Stimulated activated CD4-positive, alpha-beta T cell treated with anti-CD3 and anti-CD28 coated beads, Interleukin-15, amount 100 ng/mL, for 24 hours (primary cell): ENCODE results near the gene SUGP2.
"Not testable (repeated sequence)": the region's sequence is repeated elsewhere in the genome, so short reads cannot be mapped to it uniquely, and the experiment has no call there.

Experiments used
- DNase-seq: peaks from one replicate; pipeline ENCODE4 v3.0.0-alpha.2; 2020

Gene SUGP2

DNA sequence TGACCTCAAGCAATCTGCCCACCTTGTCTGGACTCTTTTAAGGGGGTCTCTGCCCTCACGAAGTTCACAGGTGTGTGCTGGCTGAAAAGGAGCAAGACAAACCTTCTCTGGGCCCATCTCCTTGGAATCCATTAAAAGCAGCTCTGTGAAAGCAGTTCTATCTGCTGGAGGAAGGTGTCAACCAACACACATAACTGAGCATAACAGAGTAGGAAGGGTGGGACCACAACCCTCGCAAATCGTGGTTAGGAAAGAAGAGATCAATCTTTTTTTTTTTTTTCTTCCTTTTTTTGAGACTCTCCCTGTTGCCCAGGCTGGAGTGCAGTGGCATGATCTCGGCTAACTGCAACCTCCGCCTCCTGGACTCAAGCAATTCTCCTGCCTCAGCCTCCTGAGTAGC, 1.4 kb downstream of the SUGP2 start:
- DNase-seq, result no peak

DNA sequence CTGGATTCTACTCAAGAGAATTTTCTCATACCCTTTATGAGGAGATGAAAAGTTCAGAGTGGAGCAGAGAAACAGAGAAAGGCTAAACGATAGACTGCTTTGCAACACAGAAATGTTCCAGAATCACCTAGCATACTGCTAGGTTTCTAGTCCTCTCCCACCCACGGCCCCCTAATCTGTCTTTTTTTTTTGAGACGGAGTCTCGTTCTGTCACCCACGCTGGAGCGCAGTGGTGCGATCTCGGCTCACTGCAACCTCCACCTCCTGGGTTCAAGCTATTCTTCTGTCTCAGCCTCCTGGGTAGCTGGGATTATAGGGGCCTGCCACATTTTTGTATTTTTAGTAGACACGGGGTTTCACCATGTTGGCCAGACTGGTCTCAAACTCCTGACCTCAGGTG, 4.8 kb downstream of the SUGP2 start:
- DNase-seq, result no peak

DNA sequence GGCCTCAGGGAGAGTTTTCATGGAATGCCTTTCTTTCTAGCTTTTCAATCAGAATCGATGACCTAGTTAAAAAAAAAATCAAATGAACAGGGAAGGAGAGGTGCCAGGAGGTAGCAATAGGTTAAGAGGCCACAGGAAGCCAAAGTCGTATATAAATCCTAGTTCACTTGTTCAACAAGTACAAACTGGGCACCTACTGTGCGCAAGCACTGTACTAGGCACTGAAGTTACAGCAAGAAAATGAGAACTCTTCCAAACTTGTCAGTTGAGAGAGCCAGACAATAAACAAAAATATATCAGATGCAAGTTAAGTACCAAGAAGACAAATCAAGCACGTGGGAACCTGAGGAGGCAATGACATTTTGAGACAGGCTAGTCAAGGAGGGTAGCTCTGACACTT, 6.1 kb downstream of the SUGP2 start:
- DNase-seq, result no peak

DNA sequence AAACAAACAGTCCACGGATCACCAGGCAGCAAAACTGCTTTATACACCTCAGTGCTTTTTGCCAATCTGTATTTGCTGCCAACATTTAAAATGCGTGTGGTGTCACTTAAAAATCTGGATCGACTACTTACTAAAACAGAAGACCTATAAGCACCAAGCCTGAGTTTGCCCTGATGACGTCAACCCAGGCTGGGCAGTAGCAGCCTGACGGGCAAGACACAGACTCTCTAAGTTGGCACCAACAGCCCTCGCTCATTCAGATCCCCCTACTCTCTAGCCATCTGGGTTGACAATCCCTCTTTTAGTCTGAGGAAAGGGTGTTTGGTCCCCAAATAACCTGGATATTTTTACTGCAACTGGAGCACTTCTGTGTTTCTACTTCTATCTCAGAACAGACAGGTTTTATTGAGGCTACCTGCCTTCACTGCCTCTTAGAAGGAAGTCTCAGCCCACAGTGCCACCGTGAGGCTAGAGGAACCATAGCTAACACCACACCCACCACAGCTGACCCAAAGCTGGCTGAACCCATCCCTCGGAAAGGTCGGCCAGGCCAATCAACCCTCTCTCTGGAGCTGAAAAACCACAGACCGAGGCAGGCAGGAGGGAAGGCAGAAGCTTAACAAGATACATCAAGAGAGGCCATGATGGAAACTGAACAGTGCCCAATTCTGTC, 6.9 kb downstream of the SUGP2 start:
- no peak for DNase-seq

DNA sequence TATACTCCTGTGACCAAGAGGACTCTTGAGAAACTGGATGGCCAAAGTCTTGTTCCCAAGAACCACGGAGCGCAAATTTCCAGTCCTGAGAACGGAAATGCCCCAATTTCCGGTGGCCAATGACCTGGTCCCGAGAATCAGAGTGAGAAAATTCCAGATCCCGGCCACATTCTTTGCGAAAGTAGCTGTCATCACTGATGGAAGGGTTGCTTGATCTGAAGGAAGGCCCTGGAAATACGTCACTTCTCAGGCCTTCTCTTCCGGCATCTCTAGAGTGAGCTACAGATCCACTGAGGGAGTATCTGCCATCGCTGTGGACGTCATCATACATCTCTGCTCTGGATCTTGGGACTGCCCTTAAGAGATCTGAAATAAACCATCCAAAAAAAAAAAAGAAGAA, 7.5 kb downstream of the SUGP2 start:
- no peak for DNase-seq

DNA sequence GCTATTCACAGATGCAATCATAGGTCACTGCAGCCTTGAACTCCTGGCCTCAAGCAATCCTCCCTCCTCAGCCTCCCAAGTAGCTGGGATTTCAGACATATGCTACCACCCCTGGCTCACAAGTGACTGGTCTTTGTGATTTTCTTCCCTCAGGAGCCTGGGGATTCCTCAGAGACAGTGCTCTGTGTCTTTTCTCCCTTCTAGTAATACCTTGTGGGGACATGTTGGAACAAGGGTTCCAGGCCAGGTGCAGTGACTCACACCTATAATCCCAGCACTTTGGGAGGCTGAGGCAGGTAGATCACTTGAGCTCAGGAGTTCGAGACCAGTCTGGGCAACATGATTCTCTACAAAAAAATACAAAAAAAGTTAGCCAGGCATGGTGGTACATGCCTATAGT, 9.9 kb downstream of the SUGP2 start:
- DNase-seq, result not testable (repeated sequence)

DNA sequence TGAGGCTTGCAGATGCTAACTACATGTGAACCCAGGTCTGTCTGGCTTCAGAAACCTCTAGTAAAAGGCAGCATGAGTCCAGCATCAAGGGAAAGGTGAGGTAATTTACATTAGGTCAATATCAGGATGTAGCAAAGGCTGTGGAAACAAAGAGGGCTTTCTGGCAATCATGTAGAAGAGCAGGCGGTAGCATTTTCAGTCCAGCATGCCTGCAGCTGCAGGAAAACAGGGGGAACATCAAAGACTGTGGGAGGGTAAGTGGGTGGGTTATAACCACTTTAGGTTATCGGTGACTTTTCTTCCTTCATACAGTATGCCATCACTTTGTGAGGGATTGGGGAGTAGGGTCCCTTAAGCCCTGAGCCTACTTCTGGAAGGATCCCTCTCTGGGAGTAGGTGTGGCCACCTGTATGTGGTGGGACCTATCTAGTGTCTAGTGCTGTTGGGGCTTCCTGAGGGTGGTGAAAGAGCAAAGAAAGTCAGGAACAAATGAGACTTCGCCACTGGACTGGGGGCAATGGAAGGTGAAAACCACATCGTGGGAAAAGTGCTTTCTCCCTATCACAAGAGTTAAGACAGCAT, 10.8 kb downstream of the SUGP2 start:
- no peak for DNase-seq

DNA sequence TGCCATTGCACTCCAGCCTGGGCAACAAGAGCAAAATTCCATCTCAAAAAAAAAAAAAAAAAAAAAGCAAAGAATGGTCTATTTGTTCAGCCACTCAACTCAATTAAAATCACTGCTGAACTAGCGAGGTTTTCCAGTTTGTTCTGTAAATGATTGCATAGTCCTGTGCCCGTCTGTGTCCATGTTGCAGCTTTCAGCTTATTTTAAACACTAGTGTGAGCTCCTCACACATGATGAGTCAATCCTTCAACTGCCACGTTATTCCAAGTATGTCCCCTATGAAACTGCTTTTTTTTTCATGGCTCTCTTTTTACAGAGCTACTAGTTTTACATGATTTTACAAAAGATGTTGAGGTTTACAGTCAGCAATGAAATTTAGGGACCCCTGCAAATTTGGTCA, 12.2 kb downstream of the SUGP2 start:
- no peak for DNase-seq

DNA sequence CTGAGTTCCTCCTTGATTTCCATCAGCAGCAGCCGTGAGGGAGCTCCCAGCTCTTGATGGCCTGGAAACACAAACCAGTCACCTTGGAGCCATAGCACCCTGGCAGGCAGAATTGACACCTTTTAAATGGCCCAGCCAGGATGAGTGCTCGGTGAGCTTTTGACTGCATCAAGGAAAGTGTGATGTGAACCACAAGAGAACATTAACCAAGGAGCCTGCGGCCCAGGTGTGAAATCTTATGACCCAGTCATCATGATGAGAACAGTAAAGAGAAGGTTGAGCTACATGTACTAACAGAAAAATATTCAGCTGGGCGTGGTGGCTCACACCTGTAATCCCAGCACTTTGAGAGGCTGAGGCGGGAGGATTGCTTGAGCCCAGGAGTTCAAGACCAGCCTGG, 22.8 kb downstream of the SUGP2 start:
- no peak for DNase-seq

DNA sequence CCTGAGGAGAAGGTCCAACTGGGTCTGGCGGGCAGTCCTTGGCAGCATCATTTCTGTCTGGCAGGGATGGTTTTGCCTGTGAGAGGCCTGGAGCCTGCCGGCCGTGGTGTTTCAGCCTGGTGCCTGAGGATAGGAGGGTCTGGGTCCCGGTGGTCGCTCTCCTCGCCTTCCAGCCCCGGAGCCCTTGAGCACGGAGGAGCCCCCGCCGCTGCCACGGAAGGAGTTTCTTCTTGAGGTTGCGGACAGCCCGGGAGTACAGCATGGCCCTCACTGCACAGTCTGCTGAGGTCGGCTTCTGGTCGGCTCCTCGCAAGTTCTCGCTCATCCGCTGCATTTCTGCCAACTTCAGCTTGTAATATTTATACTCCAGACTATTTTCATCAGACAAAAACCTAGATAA, 23.4 kb downstream of the SUGP2 start:
- DNase-seq, result no peak

DNA sequence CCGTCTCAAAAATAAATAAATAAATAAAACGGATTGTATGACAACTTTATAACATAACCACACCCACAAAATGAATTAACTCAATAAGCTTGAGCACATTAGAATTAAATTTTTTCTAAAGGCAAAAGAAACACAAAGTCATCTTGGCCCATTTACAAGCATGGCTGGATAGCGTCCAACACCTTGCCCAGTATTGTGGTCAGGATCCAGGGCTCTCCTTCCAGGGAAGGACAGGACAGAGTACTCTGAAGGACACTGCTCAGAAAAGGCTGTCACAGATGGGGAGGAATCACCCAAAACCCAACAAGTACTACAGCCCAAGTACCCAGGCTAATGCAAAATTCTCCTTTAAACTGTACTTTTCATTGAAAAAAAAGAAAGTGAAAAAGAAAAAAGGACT, 27.1 kb downstream of the SUGP2 start:
- no peak for DNase-seq

DNA sequence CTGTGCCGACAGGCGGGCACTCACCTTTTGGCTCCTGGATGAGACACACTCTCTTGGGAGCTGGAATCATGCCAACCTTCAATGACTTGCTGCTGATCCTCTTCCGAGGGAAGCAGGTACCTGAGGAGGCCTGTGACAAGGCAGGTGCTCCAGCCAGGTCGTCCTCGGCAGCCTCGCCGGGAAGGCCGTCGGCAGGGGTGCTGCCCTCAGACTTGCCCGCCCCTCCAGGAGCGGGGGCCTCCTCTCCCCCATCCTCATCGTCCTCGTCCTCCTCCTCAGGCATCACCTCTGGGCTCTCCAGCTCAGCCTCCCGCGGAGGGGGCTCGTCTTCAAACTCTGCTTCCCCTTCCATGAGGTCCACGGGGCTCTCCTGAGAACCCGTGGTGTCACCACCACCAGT, 29.2 kb downstream of the SUGP2 start:
- DNase-seq, result no peak

DNA sequence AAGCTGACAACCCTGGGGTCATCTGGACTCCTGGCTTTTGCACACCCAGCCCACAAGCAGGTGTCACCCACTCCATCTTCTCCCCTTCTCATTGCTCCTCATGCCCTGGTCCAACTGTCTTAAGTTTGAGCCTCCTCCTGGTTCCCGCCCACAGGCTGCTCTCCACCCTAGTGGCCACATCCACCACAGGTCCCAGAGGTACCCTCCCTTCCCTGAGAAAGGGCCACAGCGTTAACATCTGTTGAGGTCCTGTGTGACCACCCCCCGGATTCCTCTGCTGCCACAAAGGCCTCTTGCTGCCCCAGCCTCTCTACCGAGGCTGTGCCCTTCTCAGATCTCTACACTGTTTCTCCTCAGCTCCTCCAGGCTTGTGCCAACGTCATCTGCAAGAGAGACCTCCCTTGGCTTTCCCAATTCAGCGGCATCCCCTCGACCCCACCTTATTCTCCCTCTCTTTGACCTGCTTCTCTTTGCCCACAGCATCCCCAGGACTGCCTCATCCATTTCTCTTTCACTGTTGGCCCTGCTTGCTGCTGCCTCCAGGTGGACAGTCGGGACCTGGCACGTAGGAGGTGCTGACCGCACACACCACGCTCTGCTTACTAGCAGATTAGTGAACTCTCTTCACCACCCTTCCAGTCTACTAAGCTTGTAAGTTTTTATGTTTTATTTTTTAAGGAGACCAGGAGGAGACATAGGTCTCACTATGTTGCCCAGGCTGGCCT, 33.3 kb downstream of the SUGP2 start:
- DNase-seq, result no peak

DNA sequence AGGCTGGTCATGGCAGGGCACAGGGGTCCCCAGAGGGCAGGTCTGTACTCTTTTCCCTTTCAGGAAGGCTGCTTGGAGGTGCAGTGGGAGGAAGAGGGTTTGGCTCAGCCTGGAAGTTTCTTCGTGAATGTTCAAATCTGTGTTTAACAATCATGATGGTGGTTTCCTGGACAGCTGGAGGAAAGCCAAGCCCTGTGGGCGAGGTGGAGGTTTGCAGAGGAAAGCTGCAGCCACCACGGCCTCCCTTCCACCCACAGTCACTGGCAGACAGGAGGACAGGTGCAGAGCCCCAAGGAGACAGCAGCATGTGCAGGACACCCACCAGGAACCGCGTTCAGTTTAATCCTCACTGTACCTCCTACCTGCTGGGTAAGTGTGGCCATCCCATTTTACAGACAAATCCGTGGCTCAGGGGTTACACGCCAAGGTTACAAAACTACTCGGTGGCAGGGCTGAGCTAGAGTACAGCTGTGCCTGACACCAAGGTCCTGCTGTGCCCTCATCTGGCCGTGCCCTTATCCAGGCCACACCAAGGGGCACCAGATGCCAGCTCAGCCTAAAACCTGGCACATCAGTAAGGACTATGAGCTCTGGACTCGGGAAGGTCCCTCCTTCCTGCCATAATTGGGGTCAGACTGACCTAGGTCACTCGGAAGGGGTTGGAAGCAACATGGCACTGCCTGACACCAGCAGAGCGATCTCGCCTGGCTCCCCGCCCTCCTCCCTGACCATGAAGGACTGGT, 34.1 kb downstream of the SUGP2 start:
- DNase-seq, result no peak

DNA sequence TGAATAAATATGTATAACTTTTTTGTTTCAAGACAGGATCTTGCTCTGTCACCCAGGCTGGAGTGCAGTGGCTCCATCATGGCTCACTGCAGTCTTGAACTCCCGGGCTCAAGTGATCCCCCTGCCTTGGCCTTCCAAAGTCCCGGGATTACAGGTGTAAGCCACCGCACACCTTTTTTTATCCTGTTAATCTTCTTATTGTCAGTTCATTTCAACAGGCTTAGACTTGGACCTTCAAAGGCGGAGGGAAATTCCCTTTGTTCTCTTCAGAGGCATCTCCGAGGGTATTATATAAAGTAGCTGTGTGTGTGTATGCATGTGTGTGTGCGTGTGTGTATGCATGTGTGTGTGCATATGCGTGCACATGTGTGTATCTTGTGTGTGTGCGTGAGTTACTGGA, 35.0 kb downstream of the SUGP2 start:
- no peak for DNase-seq

DNA sequence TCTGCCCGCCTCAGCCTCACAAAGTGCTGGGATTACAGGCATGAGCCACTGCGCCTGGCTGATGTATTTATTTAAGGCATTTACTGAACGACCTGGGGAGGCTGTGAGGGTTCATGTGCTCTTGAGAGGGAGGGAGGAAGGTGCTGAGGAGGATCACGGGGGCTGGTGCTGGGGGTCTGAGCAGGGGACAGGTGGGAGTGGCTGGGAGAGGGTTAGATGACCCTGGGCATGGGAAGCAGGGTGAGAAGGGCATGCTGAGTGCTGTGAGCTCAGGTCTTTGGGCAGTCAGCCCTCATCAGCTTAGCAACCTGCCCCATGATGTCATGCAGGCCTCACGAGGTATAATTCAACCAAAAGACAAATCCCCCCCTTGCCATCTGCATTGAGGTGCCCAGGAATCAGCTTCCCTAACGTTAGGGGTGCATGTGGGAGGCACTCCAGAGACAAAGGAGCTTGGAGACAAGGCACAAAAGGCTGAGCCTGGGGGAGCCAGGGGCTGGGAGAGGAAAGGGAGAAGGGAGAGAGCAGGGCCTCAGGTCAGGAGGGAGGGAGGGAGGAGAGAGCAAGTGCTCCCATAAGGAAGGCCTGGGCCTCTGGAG, 36.4 kb downstream of the SUGP2 start:
- DNase-seq, result no peak

DNA sequence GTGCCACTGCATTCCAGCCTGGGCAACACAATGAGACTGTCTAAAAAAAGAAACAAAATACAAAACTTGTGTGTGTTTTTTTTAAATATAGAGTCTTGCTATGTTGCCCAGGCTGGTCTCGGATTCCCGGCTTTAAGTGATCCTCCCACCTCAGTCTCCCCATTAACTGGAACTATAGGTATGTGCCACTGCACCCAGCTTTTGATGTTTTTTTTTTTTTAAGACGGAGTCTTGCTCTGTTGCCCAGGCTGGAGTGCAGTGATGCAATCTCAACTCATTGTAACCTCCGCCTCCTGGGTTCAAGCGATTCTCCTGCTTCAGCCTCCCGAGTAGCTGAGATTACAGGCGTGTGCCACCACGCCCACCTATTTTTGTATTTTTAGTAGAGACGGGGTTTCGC, 37.0 kb downstream of the SUGP2 start:
- no peak for DNase-seq

DNA sequence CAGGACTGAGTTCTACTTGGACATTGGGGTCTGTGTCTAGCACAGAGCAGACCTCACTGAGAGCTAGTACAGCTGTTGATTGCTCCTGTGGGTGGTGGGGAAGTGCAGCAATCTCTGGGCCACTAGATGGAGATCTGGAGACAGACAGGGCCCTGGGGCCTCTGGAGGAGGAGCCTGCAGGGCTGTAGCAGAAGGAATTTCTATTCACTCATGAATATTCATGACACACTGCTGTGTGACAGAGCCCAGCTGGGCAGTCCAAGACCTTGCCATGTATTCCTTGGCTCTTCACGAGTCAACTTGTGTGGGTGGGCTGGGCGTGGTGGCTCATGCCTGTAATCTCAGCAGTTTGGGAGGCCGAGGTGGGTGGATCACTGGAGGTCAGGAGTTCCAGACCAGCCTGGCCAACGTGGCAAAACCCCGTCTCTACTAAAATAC, 37.5 kb downstream of the SUGP2 start:
- peak; percentile 24 for DNase-seq

DNA sequence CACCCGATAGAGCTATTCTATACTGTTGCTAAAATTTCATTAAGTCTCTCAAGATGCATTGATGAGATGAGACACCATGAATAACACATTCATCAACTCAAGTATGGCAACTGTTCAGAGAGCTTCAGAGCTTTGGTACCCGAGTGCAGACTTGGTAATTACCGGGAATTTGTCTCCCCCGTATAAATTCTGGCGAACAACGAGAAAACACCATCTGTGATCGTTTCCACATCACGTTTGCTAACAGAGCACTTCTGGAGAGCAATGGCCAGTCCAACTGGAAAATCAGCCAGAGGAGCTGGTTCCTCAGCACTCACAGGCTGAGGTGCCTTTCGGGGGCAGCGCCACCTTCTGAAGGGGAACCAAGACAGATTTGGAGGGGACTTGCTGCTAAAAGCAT, 40.2 kb downstream of the SUGP2 start:
- no peak for DNase-seq

DNA sequence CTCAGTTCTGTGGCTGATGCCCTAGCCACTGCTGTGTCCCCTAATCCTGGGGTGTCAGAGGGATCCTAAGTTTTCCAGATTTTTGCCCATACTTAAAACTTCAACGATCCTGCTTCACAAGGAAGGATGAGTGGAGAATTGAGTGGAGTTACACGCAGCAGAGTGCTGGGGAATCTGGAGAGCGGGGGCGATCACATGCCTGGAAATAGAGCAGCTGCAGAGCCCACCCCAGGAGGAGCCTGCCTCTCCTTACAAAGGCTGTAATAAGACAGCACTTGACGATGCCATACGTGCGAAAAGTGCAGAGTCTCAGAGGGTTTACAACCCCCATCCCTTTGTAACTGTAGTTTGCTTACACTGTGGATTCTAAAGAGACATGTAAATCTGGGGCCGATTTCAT, 40.6 kb downstream of the SUGP2 start:
- no peak for DNase-seq

DNA sequence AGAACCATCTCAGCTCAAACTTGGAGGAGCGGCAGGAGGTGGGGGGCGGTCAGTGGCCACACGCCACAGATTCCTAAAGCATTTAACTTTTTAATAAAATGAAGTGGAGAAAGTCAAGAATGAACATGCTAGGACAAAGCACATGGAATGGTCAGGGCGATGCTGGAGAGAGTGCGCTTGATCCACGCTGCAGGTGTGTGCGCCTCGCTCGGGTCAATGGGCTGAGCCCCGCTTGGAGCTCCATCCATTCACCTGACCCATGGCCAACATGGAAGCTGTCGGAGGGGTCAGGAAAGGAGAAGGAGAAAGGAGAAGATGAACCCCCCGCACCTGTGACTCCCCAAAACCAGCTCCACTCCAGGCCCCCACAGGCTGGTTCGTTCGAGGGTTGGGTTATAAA, 41.8 kb downstream of the SUGP2 start:
- DNase-seq, result no peak

DNA sequence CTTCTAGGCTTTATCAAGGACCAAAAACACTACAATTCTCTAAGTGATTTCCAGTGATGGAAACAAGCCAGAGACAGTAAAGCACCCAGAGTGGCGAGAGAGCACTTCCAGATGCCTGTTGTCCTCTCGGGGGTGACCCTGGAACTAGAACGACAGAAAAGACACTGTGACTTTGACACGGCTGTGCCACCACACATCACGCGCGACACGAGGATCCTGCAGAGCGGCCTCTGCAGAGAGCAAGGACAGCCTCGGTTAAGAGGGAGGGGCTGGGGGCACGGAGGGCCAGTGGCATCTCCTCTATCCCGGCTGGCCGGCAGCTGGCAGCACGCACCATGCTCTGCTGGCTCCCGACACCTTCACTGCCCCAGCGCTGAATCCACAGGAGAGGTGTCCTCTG, 42.3 kb downstream of the SUGP2 start:
- DNase-seq, result no peak

DNA sequence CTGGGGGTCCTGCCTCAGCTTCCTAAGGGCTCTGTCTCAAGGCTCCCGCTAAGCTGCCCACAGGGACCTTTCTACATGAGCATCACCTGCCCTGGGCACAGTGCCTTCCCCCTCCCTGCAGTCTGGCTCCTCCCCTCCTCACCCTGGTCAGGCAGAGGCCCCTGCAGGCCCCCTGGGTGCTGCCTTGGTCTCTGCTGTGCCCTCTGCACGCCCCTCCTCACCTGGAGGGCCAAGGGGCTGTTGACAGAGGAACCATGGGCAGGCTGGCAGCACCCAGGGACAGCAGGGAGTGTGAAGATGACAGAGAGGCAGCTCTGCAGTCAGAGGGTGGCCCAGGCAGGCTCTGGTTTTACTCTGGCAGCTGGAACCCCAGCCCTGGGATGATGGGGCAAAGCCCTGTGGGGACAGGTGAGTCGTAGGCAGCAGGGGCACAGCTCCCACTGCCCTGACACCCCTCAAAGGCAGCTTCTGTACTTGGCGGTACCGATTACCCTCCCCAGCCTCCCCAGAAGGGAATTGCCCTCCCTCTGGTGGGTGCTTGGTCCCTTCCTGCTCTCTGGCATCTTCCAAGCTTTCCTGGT, 43.1 kb downstream of the SUGP2 start:
- no peak for DNase-seq
